Midbrain (tissue), 1 donor: ENCODE measurements around the gene TAF13.
"Not testable (repeated sequence)": the region's sequence is repeated elsewhere in the genome, so short reads cannot be mapped to it uniquely, and the experiment has no call there.

Experiments
- DNase-seq: peaks from one replicate; lab custom pipeline; 2025; lab: John Stamatoyannopoulos, UW

The TAF13 gene

DNA sequence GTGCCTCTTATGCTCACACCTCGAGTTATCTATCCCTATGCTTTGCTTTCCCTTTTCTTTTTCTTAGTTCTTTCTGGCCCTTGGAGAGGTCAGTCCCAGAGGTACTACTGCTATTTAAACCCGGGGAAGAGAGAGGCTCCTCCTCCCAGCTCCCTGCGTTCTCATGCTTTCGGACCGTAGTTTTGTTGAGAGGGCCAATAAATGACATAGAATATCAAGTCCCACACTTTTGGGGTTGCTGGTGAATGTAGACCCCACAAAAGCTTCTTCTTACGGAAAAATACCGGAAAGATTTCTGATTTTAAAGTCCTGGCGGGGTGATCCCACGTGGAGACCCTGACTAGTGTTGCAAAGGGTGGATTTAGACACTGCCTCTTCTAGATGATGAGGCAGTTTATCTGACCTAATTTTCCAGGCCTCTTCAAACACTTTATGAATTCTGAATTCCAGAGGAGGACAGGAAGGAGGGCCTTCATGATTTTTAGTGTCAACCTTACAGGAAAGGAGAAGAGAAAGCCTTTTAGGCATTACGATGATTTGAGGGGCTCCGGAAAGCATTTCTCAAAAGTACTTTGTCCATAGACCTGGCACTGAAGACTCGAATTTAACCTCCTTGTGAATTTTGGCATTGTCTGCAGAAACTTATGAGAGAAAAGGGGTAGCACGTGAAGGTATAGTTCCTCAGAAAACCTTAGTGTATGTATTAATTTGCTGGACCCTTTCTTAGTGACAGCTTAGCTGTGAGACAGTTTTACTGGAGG lies 15.5 kb upstream of the TAF13 start:
- no peak for DNase-seq

- peak; percentile 95 for DNase-seq
These were observed 14.6 kb upstream of the TAF13 start, which contains the start of gene TMEM167B for GRCh38 chr1:109090196-109091077. Gene TMEM167B, plus strand, starts transcription at chr1:109090764. Its CDS starts 109 bp downstream, at chr1:109090873.

GRCh38 chr1:109089242-109090015 lies 13.6 kb upstream of the TAF13 start:
- DNase-seq: peak; percentile 92

DNA sequence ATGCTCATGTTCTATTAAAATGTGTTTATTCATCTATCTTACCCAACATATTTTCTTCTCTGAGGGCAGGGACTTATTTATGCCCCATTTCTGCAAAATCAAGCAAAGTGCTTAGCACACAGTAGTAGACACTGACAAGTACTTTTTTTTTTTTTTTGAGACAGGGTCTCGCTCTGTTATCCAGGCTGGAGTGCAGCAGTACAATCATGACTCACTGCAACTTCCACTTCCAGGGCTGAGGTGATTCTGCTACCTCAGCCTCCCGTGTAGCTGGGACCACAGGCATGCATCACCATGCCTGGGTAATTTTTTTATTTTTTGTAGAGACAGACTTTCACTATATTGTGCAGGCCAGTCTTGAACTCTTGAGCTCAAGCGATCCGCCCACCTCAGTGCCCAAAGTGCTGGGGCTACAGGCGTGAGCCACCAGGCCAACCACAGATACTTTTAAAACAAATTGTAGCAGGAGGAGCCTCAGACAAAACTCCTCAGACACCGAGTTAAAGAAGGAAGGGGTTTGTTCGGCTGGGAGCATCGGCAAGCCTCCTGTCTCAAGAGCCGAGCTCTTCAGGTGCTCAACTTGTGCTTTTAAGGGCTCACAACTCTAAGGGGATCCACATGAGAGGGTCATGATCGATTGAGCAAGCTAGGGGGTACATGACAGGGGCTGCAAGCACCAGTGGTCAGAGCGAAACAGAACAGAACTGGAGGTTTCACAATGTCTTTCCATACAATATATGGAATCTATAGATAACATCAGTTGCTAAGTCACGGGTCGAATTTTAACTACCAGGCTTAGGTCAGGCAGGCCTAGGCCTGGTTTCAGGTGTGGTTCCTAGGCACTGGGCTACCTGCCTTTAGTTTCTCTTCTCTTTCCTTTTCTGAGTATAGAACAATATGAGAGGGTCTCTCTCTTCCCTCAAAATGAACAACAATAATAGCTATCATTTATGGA lies 9.0 kb upstream of the TAF13 start:
- no peak for DNase-seq

- DNase-seq: peak; percentile 87
These were observed 8.1 kb upstream of the TAF13 start for GRCh38 chr1:109083923-109084322.

GRCh38 chr1:109083501-109083900 lies 7.7 kb upstream of the TAF13 start:
- DNase-seq: no peak

GRCh38 chr1:109080441-109081082 lies 4.8 kb upstream of the TAF13 start:
- DNase-seq: no peak

GRCh38 chr1:109079240-109079622 lies 3.4 kb upstream of the TAF13 start:
- DNase-seq: no peak

GRCh38 chr1:109078317-109078716 lies 2.5 kb upstream of the TAF13 start:
- DNase-seq: no peak

- no peak for DNase-seq
These were observed 6.5 kb downstream of the TAF13 start for GRCh38 chr1:109069294-109069693.

- DNase-seq: no peak
These were observed 7.9 kb downstream of the TAF13 start for GRCh38 chr1:109067883-109068282.

DNA sequence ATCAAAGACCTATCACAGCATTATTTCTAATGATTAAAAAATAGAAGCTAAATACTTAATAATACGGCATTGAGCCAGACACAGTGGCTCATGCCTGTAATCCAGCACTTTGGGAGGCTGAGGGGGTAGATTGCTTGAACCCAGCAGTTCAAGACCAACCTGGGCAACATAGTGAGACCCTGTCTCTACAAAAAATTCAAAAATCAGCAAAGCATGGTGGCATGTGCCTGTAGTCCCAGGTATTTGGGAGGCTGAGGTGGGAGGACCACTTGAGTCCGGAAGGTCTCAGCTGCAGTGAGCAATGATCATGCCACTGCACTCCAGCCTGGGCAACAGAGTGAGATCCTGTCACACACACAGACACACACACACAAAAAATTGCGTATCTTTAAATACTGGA lies 10.7 kb downstream of the TAF13 start:
- DNase-seq: no peak

GRCh38 chr1:109061183-109061582 lies 14.6 kb downstream of the TAF13 start:
- no peak for DNase-seq

DNA sequence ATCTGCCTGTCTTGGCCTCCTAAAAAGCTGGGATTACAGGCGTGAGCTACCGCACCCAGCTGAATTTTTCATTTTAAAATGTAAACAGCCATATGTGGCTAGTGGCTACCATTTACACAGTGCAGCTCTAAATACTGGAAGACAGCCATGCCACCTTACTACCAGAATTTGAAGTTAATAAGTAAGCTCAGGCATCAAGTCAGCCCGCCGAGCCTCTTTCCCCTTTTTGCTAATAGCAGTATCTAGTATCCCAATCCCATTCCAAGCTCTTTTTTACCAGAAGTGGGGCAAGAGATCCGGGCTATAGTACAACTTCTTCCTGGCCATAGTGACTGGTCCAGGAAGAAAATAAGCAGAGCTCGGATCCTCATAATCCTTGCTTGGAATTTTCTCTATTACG lies 15.1 kb downstream of the TAF13 start:
- DNase-seq: no peak

DNA sequence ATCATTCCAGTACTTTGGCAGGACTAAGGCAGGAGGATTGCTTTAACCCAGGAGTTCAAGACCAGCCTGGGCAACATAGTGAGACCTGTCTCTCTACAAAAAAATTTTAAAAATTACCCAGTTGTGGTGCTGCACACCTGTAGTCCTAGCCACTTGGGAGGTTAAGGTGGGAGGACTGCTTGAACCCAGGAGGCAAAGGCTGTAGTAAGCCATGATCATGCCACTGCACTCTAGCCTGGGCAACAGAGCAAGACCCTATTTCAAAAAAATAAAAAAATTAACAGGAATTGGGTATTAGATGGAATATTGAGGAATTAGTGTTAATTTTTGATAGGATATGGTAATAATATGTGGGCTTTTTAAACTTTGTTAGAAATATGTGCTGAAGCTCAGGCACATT lies 16.8 kb downstream of the TAF13 start:
- no peak for DNase-seq

DNA sequence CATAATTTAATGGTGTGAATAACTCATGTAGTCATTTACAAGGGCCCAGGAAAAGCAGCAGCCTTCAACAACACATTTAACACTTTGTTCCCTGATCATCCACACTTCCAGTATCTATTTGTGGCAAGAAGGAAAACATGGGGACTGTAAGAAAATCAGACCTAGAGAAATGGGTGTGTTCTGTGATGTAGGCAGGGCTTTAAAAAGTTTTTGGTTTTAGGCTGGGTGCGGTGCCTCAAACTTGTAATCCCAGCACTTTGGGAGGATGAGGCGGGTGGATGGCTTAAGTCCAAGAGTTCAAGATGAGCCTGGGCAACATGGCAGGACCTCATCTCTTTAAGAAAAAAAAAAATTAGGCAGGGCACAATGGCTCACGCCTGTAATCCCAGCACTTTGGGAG lies 19.7 kb downstream of the TAF13 start:
- DNase-seq: no peak

DNA sequence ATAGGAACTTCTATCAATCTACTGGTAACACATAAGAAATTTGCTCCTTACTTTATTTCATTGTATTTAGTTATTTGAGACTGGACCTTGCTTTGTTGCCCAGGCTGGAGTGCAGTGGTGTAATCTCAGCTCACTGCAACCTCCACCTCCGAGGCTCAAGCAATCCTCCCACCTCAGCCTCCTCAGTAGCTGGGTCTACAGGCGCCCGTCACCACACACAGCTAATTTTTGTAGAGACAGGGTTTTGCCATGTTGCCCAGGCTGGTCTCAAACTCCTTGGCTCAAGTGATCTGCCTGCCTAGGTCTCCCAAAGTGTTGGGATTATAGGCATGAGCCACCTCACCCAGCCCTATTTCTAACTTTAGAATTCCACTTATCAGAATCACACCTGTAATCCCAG lies 23.7 kb downstream of the TAF13 start:
- not testable (repeated sequence) for DNase-seq

- no peak for DNase-seq
These were observed 25.4 kb downstream of the TAF13 start for GRCh38 chr1:109050228-109050995.

GRCh38 chr1:109048335-109048734 lies 27.5 kb downstream of the TAF13 start:
- DNase-seq: no peak

DNA sequence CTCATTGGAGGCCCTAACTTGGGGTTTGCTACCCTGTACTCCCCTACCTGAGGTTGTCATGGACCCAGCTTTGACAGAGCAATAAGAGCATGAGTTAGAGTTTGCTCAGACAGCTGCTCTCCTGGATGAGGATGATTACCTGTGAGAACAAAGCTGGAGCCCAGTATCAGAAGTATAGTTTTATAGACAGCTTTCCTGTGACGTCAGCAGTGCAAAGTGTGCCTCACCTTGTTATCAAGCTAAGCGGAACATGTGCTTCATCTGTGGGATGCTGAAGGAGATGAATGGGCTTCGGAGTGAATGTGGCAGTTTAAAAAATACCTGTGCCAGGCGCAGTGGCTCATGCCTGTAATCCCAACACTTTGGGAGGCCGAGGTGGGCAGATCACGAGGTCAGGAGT lies 28.5 kb downstream of the TAF13 start:
- no peak for DNase-seq
